Large intestine (tissue), 3 donors: ENCODE data around the gene TMEM151A. TPM values are rescaled to one million over a fixed set of nuclear protein-coding genes. Genes with fewer than 3 reads are reported as not detected.
A peak's percentile ranks its signal among the peaks of the same experiment; 100 is the strongest.

Experiments used
- DNase-seq, 2 donors: peaks; one replicate each; pipeline versions ENCODE4 v3.0.0 to v3.0.0-alpha.2; 2013
- H3K27ac ChIP-seq: one replicate; pipeline ENCODE4 v1.5.1; 2013; ENCODE audit warnings: low read length
- H3K27me3 ChIP-seq: 2 replicates; pipeline ENCODE4 v1.6.1; 2013; ENCODE audit warnings: low read length; ENCODE audit not compliant: control insufficient read depth, insufficient read depth
- H3K36me3 ChIP-seq: 2 replicates; pipeline ENCODE4 v1.6.1; 2013; ENCODE audit warnings: low read length; ENCODE audit not compliant: control insufficient read depth, insufficient read depth
- H3K4me1 ChIP-seq: one replicate; pipeline ENCODE4 v1.6.1; 2013; ENCODE audit warnings: low read length; ENCODE audit not compliant: control insufficient read depth, insufficient read depth
- H3K4me3 ChIP-seq: one replicate; pipeline ENCODE4 v1.5.1; 2013; ENCODE audit warnings: low read length
- H3K9me3 ChIP-seq: one replicate; pipeline ENCODE4 v1.6.1; 2013; ENCODE audit warnings: mild to moderate bottlenecking, low read depth, low read length, moderate library complexity; ENCODE audit not compliant: control insufficient read depth
- WGBS: methylation state at CpG from one replicate; pipeline ENCODE4 v1.1.5; 2013; ENCODE audit warnings: low lambda C conversion rate; ENCODE audit not compliant: insufficient coverage; 5-methylcytosine and 5-hydroxymethylcytosine counted together
- polyA plus RNA-seq: library from polyadenylated mRNA; unstranded; fragments of 120-200 nt; gene quantifications from one replicate; pipeline ENCODE4 v1.2.1, GENCODE V29; 2013

Gene TMEM151A
- polyA plus RNA-seq, 1 donor, result 3.1 TPM

DNA sequence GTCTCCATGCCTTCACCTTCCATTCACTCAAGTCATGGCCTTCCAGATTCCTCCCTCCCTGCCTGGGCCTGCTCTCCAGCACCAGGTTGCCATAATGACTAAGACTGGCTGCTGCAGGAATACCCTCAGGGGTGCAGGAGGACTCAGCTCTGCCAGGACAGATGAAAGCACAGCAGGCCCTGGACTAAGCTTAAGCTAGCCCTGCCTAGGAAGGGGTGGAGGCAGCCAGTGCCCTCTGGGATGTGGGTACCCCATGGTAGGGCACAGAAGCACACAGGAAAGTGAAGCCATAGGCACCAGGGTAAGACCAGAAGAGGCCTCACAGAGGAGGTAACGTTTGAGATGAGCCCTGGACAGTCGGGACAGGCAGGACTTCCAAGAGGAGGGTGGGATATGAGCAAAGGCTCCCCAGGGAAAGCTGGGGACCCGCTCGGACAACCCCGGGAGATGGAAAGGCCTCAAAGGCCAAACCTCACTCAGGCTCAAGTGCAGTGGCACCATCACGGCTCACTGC is 47.5 kb downstream of the TMEM151A start:
- no peak for DNase-seq
- no peaks in the 10 kb centered on the region for H3K27me3 ChIP-seq
- H3K4me1 ChIP-seq, result peaks cover 21% of the 10 kb centered on the region
- peaks cover 55% of the 10 kb centered on the region for H3K36me3 ChIP-seq
- no peaks in the 10 kb centered on the region for H3K9me3 ChIP-seq
- WGBS, result 83% methylated on average over 1 of the region's 6 CpGs
- H3K27ac ChIP-seq, result no peak overlapping the region
- no peak overlapping the region for H3K4me3 ChIP-seq

DNA sequence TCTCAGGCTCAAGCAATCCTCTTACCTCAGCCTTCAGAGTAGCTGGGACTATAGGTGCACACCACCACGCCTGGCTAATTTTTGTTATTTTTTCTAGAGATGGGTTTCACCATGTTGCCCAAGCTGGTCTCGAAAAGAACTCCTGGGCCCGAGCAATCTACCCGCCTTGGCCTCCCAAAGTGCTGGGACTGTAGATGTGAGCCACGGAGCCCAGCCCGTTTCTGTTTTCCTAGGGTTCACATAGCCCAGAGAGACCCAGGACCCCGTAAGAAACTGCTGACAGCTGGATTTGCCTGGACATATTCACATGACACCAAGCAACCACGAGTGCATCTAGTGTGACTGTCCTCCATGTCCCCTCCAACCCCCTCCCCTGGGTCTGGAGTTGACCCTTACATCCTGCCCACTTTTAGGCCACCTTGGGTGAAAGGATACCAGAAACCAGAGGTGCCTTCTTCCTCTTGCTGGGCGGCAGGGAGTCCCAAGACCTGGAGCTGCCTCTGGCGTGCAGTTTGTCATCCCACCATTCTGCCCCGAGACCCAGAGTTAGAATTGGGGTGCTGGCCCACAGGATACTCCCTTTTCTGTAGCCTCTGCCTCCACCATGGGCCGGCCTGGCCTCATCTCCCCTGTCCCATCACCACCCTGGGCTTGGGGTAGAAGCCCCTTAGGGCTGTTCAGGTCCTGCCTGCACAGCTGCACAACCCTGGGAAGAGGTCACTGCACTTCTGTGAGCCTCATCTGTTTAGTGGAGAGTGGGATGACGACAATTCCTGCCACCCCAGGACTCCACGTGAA is 48.2 kb downstream of the TMEM151A start:
- Histone ChIP-seq H3K4me3 (no peak overlapping the region), H3K27ac (no peak overlapping the region), H3K27me3 (no peaks in the 10 kb centered on the region), H3K4me1 (peaks cover 21% of the 10 kb centered on the region), H3K36me3 (peaks cover 55% of the 10 kb centered on the region), H3K9me3 (no peaks in the 10 kb centered on the region)
- DNase-seq, result no peak
- WGBS, result no CpG with 5 or more reads among the region's 14 CpGs

DNA sequence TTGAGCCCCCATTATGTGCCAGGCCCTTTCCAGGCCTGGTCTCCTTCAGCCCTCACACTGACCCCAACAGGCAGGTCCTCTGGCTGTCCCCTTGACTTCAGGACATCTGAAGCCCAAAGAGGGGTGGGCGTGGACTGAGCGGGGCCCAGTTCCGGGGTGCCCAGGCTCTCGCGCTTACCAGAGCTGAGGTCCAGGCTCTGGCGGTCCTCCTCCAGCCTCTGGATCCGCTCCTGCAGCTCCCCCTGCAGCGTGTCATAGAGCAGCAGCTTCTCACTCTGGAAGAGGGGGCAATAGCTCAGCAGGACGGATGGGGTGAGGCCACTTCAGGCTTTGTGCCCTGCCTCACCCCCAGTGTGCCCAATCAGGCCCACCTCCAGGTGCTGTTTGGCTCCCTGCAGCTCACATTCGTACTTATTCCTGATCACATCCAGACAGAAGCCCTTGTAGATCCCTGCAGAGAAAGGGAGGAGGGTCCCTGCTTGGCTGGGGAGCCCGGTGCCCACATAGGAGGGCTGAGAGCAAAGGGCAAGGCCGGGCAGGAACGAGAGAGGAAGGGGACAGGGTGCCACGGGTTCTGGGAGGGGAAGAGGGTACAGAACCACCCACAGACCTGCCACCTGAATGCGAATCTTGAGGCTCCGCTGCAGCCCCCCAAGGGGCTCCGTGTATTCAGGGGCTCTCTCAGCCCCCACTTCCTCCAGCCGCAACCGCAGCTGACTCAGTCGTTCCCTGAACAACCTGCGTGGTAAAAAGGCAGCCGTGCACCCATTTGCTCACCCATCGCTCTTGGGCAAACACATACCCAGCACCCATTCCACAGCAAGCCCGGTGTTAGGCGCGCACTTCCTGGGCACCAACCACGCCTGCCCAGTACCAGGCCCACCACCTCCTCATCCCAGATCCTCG is 49.2 kb downstream of the TMEM151A start:
- DNase-seq, result no peak
- peaks cover 20% of the 10 kb centered on the region for H3K4me1 ChIP-seq
- H3K36me3 ChIP-seq, result peaks cover 55% of the 10 kb centered on the region
- no peaks in the 10 kb centered on the region for H3K9me3 ChIP-seq
- H3K4me3 ChIP-seq, result no peak overlapping the region
- 100% methylated on average over 1 of the region's 28 CpGs for WGBS
- no peak overlapping the region for H3K27ac ChIP-seq
- no peaks in the 10 kb centered on the region for H3K27me3 ChIP-seq

DNA sequence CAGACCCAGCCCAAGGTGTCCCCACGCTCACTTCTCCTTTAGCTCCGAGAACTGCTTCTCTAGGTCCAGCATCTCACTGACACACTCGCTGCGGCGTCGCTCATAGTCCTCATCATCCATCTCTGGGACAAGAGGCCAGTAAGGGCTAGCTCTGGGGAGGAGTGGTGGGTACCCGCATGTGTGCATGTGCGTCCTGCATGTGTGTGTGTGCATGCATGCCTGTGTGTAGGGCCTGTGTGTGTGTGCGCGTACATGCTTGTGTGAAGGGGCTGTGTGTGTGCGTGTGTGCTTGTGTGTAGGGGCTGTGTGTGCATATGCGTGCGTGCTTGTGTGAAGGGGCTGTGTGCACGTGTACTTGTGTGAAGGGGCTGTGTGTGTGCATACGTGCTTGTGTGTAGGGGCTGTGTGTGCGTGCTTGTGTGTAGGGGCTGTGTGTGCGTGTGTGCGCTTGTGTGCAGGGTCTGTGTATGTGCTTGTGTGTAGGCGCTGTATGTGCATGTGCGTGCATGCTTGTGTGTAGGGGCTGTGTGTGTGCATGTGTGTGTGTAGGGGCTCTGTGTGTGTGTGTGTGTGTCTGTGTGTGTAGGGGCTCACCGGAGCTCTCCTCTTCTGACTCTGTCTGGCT is 49.9 kb downstream of the TMEM151A start:
- no peak for DNase-seq
- peaks cover 55% of the 10 kb centered on the region for H3K36me3 ChIP-seq
- peaks cover 24% of the 10 kb centered on the region for H3K4me1 ChIP-seq
- H3K27me3 ChIP-seq, result no peaks in the 10 kb centered on the region
- H3K4me3 ChIP-seq, result no peak overlapping the region
- 100% methylated on average over 2 of the region's 21 CpGs for WGBS
- H3K9me3 ChIP-seq, result no peaks in the 10 kb centered on the region
- H3K27ac ChIP-seq, result no peak overlapping the region

DNA sequence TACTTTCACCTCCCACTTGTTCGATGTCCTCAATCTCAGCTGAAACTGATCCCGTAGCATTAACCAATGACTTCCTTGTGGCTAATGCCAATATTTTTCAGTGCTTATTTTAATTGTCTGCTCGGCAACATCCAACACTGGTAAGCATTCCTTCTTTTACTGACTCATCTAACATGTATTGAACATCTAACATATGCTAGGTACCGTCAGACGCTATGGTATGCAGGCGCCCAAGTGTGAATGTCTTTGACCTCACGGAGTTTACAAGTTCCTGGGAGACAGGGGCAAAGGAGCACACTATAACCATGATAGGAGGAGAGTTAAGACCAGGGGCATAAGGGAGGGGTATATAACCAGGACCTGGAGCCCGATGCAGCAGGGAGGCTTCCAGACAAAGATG is 51.5 kb downstream of the TMEM151A start:
- Histone ChIP-seq H3K27me3 (no peaks in the 10 kb centered on the region), H3K27ac (no peak overlapping the region), H3K36me3 (peaks cover 44% of the 10 kb centered on the region), H3K9me3 (peaks cover 2% of the 10 kb centered on the region), H3K4me1 (peaks cover 24% of the 10 kb centered on the region), H3K4me3 (no peak overlapping the region)
- WGBS, result no CpG with 5 or more reads among the region's 8 CpGs
- DNase-seq, result no peak

DNA sequence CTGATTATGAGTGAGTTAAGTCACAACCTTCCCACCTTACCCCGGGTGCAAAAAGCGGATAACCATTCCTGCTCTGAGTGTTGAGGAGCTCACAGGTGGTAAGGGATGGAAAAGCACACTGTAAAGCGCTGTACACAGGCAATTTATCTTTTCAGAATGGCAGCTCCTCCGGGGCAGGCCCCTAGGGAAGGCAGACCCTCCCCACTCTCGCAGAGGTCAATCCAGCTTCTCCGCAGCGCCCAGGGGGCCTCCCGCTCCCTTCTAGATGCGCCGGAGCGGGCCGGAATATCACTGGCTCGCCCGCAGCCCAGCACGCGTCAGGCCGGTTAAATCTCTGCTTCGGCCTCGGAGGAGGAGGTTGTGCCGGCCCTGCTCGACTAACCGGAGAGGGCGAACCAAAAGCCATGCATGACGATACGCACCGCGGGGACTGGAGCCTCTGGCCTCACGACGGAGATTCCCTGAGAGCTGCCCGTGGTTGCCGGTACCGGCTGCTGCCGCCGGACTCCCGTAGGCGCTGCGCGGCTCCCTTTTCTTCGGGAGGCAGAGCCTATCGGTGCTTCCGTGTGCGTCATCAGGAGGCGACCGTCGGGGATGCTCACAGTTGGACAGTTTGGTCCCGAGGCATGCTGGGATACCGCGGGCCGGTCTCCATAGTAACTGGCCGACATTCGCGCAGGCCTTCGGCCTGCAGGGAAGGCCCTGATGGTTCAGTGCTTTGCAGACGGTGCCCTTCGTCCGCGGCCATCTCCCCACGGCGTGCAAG is 53.0 kb downstream of the TMEM151A start, which contains the start of gene BRMS1:
Gene BRMS1, minus strand, starts transcription at position 555 of the 766 bp plus-strand sequence. CDS start 2,870 bp downstream, outside the sequence.
- DNase-seq, result peak; percentile 98
- peaks cover 33% of the 10 kb centered on the region for H3K4me1 ChIP-seq
- peaks cover 2% of the 10 kb centered on the region for H3K9me3 ChIP-seq
- no peaks in the 10 kb centered on the region for H3K27me3 ChIP-seq
- peak within 1 kb of the TSS; percentile 87 for H3K4me3 ChIP-seq
- no CpG with 5 or more reads among the region's 59 CpGs for WGBS
- H3K27ac ChIP-seq, result peak within 1 kb of the TSS; percentile 83
- H3K36me3 ChIP-seq, result peaks cover 29% of the 10 kb centered on the region

DNA sequence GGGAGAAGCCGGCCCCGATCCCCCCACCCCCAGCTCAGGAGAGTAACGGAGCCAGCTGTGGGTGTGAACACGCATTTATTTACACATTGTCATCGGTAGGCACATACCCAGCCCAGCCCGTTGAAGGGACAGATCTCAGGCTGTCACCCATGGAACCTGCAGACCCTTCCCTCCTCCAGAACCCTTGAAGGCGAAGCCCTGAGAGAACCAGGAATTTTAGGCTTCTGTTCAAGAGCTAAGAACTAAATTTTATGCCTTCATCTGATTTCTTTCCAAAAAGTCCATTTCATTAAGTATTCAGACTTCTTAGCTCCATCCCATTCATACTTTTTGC is 53.6 kb downstream of the TMEM151A start:
- no peak for DNase-seq
- Histone ChIP-seq H3K4me3 (peak overlapping the region; percentile 87), H3K9me3 (peaks cover 2% of the 10 kb centered on the region), H3K36me3 (peaks cover 23% of the 10 kb centered on the region), H3K27me3 (no peaks in the 10 kb centered on the region), H3K27ac (peak overlapping the region; percentile 83), H3K4me1 (peaks cover 37% of the 10 kb centered on the region)
- no CpG with 5 or more reads among the region's 7 CpGs for WGBS

Other genes starting within 250 kb of the TMEM151A start
- 0.39 TPM for gene GAL3ST3, start 242.7 kb upstream of the TMEM151A start, polyA plus RNA-seq
- gene SF3B2, start 239.5 kb upstream of the TMEM151A start, polyA plus RNA-seq, result 146 TPM
- 30.3 TPM for gene PACS1, start 221.6 kb upstream of the TMEM151A start, polyA plus RNA-seq
- 18.2 TPM for gene KLC2, start 34.2 kb upstream of the TMEM151A start, polyA plus RNA-seq
- gene RAB1B, start 23.3 kb upstream of the TMEM151A start, polyA plus RNA-seq, result 122 TPM
- gene CNIH2, start 13.7 kb upstream of the TMEM151A start, polyA plus RNA-seq, result 8.0 TPM
- 102 TPM for gene YIF1A, start 2.8 kb upstream of the TMEM151A start, polyA plus RNA-seq
- 24.6 TPM for gene CD248, start 25.1 kb downstream of the TMEM151A start, polyA plus RNA-seq
- 5.2 TPM for gene RIN1, start 44.5 kb downstream of the TMEM151A start, polyA plus RNA-seq
- 32.4 TPM for gene BRMS1, start 53.2 kb downstream of the TMEM151A start, polyA plus RNA-seq
- 31.0 TPM for gene B4GAT1, start 55.7 kb downstream of the TMEM151A start, polyA plus RNA-seq
- 13.2 TPM for gene SLC29A2, start 79.9 kb downstream of the TMEM151A start, polyA plus RNA-seq
- gene NPAS4, start 129.1 kb downstream of the TMEM151A start, polyA plus RNA-seq, result 1.7 TPM
- gene MRPL11, start 147.0 kb downstream of the TMEM151A start, polyA plus RNA-seq, result 69.5 TPM
- 5.1 TPM for gene PELI3, start 175.0 kb downstream of the TMEM151A start, polyA plus RNA-seq
- 28.8 TPM for gene DPP3, start 188.5 kb downstream of the TMEM151A start, polyA plus RNA-seq
- gene BBS1, start 218.7 kb downstream of the TMEM151A start, polyA plus RNA-seq, result 40.8 TPM